Coronary artery (tissue), 2 donors: Measurements from ENCODE around the gene DUSP1.

Experiments
- DNase-seq: peaks from one replicate; pipeline ENCODE4 v3.0.0-alpha.2; 2017; ENCODE audit warnings: low spot score
- H3K27ac ChIP-seq, 2 donors: fragments of 200-600 bp; sonication (generic); one replicate each; pipeline ENCODE4 v1.5.1; 2016 to 2019
- H3K4me3 ChIP-seq: fragments of 200-600 bp; sonication (generic); 2 replicates; pipeline ENCODE4 v1.5.1; 2016; ENCODE audit warnings: mild to moderate bottlenecking, moderate library complexity
- TF ChIP-seq, protein P1 (sequence below): fragments of 200-600 bp; sonication (generic); IDR thresholded peaks from one replicate; pipeline ENCODE4 v1.5.1; 2019; ENCODE audit warnings: antibody characterized with exemption

DUSP1 gene, protein sequence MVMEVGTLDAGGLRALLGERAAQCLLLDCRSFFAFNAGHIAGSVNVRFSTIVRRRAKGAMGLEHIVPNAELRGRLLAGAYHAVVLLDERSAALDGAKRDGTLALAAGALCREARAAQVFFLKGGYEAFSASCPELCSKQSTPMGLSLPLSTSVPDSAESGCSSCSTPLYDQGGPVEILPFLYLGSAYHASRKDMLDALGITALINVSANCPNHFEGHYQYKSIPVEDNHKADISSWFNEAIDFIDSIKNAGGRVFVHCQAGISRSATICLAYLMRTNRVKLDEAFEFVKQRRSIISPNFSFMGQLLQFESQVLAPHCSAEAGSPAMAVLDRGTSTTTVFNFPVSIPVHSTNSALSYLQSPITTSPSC

DNA sequence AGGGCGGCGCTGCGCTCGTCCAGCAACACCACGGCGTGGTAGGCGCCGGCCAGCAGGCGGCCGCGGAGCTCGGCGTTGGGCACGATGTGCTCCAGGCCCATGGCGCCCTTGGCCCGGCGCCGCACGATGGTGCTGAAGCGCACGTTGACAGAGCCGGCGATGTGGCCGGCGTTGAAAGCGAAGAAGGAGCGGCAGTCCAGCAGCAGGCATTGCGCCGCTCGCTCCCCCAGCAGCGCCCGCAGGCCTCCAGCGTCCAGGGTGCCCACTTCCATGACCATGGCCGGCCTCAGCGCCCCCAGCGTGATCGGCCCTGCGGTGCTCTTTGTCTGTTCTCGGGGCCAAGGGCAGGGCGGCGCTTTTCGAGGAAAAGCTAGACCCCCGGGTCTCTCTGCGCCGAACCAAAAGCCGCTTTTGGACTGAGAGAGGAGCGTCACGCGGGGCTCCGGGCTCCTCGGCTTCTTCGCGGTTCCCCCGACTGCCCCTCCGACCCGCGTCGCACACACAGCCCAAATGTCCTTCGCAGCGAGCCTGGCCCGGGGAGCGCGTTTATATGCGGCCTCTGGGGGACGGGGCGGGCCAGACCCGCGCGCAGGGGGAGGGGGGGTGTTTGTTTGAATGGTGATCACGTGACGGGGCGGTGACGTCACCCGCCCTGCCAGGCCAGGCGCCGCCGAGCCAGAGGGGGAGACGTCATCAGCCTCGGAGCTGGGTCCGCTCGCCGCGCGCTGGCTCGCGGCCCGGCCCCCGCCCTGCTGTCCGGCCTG, at the start of gene DUSP1:
Gene DUSP1 (minus strand): TSS at position 521 of the 764 bp plus-strand sequence. CDS start 243 bp downstream, at position 278.
- peak within 1 kb of the TSS; percentile 86 for H3K4me3 ChIP-seq
- peak; percentile 100 for DNase-seq
- H3K27ac ChIP-seq: peak within 1 kb of the TSS; percentile 93 to 98
- TF ChIP-seq, protein P1, sequence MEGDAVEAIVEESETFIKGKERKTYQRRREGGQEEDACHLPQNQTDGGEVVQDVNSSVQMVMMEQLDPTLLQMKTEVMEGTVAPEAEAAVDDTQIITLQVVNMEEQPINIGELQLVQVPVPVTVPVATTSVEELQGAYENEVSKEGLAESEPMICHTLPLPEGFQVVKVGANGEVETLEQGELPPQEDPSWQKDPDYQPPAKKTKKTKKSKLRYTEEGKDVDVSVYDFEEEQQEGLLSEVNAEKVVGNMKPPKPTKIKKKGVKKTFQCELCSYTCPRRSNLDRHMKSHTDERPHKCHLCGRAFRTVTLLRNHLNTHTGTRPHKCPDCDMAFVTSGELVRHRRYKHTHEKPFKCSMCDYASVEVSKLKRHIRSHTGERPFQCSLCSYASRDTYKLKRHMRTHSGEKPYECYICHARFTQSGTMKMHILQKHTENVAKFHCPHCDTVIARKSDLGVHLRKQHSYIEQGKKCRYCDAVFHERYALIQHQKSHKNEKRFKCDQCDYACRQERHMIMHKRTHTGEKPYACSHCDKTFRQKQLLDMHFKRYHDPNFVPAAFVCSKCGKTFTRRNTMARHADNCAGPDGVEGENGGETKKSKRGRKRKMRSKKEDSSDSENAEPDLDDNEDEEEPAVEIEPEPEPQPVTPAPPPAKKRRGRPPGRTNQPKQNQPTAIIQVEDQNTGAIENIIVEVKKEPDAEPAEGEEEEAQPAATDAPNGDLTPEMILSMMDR: no peak

DNA sequence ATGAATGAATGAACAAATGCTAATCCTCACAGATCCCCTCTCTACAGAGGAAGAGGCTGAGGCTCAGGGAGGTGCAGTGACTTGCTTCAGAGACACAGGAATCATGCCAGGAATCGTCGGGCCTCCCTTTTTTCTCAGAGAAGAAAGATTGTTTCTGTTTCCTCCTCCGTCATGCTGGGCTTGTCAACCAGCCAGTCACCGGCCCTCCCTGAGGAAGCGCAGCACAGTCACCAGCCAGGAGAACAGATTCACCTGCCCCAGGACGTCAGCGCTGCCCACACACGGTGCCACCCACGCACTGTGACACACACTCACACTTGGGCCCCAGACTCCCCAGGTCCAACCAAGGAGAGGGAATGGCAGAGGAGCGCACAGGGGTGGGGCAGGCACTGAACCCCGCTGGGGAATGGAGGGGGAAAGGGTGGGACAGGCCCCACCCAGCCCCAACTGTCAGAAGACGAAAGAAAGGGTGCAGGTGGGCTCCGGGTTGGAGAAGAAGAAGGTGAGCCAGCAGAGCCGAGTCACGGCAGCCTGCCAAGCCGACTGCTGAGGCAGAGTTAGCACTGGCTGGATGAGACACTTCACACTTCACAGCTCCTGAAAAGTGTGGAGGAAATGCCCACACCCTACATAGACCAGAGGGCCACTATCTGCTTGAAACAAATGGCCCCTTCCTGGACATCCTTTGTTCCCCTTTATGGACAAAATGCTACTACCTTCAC, 49.2 kb upstream of the DUSP1 start:
- DNase-seq: peak; percentile 71
- TF ChIP-seq, protein P1: no peak
- Histone ChIP-seq H3K27ac (no peak overlapping the region), H3K4me3 (no peak overlapping the region)

DNA sequence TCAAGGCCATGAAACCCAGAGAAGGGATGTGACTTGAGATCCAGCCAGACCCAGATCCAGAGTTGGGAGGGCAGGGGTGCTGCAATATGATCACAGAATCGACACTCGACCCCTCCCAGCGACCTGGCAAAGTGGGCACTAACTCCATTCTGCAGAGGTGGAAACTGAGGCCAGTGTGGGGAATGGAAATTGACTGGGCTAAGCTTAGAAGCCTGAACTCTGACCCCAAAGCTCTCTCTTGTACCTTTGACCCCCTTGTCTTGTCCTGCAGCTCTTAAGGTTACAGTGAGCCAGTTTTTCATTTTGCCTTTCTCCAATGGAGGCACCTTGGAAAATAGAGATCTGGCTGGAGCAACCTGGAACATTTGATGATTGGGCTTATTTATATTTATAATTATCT, 48.6 kb upstream of the DUSP1 start:
- TF ChIP-seq, protein P1: no peak
- Histone ChIP-seq H3K27ac (no peak overlapping the region), H3K4me3 (no peak overlapping the region)
- DNase-seq: no peak

DNA sequence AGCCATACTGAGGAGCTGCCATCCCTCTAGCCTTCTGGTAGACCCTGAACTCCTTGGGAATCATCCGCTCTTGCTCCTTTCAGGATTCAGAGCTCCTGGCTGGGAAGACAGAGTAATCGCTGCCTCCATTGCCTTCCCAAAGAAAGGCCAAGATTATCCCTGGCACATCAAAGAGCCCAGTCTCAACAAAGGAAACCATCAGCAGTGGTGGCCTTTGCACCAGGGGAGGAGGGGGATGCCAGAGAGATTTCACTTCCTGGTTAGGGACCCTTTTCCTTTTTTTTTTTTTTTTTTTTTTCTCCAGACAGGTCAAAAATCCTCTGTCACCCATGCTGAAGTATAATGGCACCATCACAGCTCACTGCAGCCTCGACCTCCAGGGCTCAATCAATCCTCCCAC, 47.1 kb upstream of the DUSP1 start:
- TF ChIP-seq, protein P1: no peak
- no peak for DNase-seq
- Histone ChIP-seq H3K27ac (no peak overlapping the region), H3K4me3 (no peak overlapping the region)

DNA sequence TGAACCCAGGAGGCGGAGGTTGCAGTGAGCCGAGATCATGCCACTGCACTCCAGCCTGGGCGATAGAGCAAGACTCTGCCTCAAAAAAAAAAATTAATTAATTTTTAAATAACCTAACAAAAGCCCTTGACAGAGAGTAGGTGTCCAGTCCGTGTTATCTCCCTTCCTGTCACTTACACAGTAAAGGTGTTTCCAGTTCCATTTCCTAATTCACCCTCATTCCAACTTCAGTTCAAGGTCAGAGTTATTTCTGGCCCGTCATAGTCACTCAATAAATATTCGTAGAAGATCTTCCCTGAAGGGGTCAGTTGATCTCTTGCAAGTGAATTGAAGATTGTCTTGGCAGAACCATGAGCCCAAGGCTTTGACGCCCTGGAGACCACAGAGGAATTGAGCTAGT, 46.7 kb upstream of the DUSP1 start:
- DNase-seq: no peak
- TF ChIP-seq, protein P1: no peak
- Histone ChIP-seq H3K4me3 (no peak overlapping the region), H3K27ac (no peak overlapping the region)

DNA sequence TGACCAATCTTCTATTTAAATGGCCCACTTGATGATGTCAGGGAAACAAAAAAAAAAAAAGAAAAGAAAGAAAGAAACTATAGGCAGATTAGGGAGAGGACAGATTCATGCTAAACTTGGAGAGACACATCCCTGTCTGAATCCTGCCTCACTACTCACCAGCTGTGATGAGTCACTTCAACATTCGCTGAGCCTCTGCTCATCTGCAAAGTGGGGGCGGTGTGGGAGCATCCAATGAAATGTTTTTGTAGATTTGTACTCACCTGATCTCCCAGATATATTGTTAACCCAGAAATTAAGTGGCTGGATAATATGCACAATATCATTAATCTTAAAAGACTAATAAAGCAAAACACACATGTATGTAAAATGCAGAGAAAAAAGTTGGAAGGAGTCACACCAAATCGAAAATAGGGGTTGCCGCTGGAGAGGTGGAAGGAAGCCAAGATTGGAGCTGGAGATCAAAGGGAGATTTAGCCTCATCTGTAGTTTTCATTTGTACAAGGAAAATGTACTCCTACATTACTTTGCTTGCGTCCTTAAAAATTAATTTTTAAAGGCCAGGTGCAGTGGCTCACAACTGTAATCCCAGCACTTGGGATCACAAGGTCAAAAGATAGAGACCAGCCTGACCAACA, 46.0 kb upstream of the DUSP1 start:
- TF ChIP-seq, protein P1: no peak
- no peak overlapping the region for H3K27ac ChIP-seq
- no peak for DNase-seq
- H3K4me3 ChIP-seq: no peak overlapping the region
